Activated naive CD4-positive, alpha-beta T cell treated with anti-CD3 and anti-CD28 coated beads, Interleukin-2, amount 50 U/mL, for 72 hours (primary cell): ENCODE data around the gene OR1I1. TPM values are rescaled to one million over a fixed set of nuclear protein-coding genes. Genes with fewer than 3 reads are reported as not detected.

Experiments
- ATAC-seq, 2 donors: fragments of 150-1000 bp; cut with Tn5 transposase; 2 replicates each; pipeline ENCODE4 v1.10.0; 2021; ENCODE audit warnings: mild to moderate bottlenecking in 2 of 2, moderate library complexity in 2 of 2
- DNase-seq, 2 donors: peaks; one replicate each; pipeline ENCODE4 v3.0.0; 2021 to 2022; ENCODE audit warnings: low spot score in 2 of 2
- H3K27ac Mint-ChIP-seq, 2 donors: one replicate each; pipeline ENCODE4 v1.8.0; 2022; ENCODE audit warnings: mild to moderate bottlenecking in 2 of 2, mixed read lengths in 2 of 2
- H3K36me3 Mint-ChIP-seq, 2 donors: one replicate each; pipeline ENCODE4 v1.8.0; 2022; ENCODE audit warnings: mixed read lengths in 2 of 2
- H3K9me3 Mint-ChIP-seq, 2 donors: one replicate each; pipeline ENCODE4 v1.8.0; 2022; ENCODE audit warnings: mixed read lengths in 2 of 2
- total RNA-seq, 2 donors: library from RNA; stranded (reverse); gene quantifications; one replicate each; pipeline ENCODE4 v1.2.3, GENCODE V29; 2022

Gene OR1I1
- total RNA-seq, 2 donors from 2014 or later, result not detected

- H3K27ac Mint-ChIP-seq, result no peak overlapping the region
- peaks cover 5 to 19% of the 10 kb centered on the region in 2 donors for H3K36me3 Mint-ChIP-seq
- ATAC-seq (no peak), DNase-seq (no peak)
- H3K9me3 Mint-ChIP-seq, result no peaks in the 10 kb centered on the region
These were observed 27.9 kb downstream of the OR1I1 start for GRCh38 chr19:15109768-15110417.

DNA sequence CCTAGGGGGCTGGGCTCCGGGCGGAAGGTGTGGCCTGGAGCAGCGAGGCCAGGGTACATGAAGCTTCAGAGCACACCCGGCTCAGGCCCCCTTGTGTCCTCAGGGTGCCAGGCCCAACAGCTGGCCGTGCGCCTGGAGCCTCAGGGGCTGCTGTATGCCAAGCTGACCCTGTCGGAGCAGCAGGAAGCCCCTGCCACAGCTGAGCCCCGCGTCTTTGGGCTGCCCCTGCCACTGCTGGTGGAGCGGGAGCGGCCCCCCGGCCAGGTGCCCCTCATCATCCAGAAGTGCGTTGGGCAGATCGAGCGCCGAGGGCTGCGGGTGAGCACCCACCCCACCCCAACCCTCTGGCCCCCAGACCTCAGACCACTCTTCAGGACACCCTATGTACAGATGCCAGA lies 28.4 kb downstream of the OR1I1 start:
- no peak for DNase-seq
- no peak for ATAC-seq
- Mint-ChIP-seq H3K9me3 (no peaks in the 10 kb centered on the region), H3K27ac (no peak overlapping the region), H3K36me3 (peaks cover 5 to 14% of the 10 kb centered on the region in 2 donors)

GRCh38 chr19:15111758-15112157 lies 29.7 kb downstream of the OR1I1 start:
- Mint-ChIP-seq H3K9me3 (no peaks in the 10 kb centered on the region), H3K36me3 (peaks cover 0 to 2% of the 10 kb centered on the region in 2 donors), H3K27ac (no peak overlapping the region)
- ATAC-seq (no peak), DNase-seq (no peak)

GRCh38 chr19:15112385-15112784 lies 30.4 kb downstream of the OR1I1 start:
- H3K27ac Mint-ChIP-seq, result no peak overlapping the region
- peak in 1 of 2 donors; percentile 19 for ATAC-seq
- no peaks in the 10 kb centered on the region for H3K9me3 Mint-ChIP-seq
- DNase-seq, result no peak
- H3K36me3 Mint-ChIP-seq, result no peaks in the 10 kb centered on the region

- ATAC-seq (no peak), DNase-seq (no peak)
- H3K27ac Mint-ChIP-seq, result peak overlapping the region in 1 of 2 donors; percentile 44
- H3K9me3 Mint-ChIP-seq, result no peaks in the 10 kb centered on the region
- H3K36me3 Mint-ChIP-seq, result peaks cover under 1 to 2% of the 10 kb centered on the region in 2 donors
These were observed 31.5 kb downstream of the OR1I1 start for GRCh38 chr19:15113245-15114152.

DNA sequence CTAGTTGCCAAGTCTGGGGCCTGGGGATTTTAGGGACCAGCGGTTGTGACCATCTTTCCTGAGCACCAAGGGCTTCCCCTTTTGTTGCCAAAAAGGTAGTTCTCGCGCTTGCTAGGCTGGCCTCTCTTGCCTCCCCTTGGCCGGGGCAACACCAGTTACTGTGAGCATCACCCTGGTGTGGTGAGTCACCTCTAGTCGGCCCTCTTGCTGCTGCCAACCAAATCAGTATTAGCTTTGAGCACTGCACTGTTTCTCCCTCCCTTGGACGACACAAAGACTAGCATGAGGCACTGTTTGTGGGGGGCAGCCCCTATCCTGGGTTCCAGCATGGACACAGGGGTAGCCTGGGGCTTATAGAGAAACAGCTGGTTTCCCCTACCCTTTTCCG lies 32.1 kb downstream of the OR1I1 start:
- Mint-ChIP-seq H3K9me3 (no peaks in the 10 kb centered on the region), H3K36me3 (peaks cover 4 to 8% of the 10 kb centered on the region in 2 donors), H3K27ac (no peak overlapping the region)
- ATAC-seq (peak in 1 of 2 donors; percentile 51), DNase-seq (no peak)

- ATAC-seq, result no peak
- no peak overlapping the region for H3K27ac Mint-ChIP-seq
- DNase-seq, result no peak
- peaks cover 8 to 15% of the 10 kb centered on the region in 2 donors for H3K36me3 Mint-ChIP-seq
- H3K9me3 Mint-ChIP-seq, result no peaks in the 10 kb centered on the region
These were observed 33.1 kb downstream of the OR1I1 start for GRCh38 chr19:15115080-15115479.

DNA sequence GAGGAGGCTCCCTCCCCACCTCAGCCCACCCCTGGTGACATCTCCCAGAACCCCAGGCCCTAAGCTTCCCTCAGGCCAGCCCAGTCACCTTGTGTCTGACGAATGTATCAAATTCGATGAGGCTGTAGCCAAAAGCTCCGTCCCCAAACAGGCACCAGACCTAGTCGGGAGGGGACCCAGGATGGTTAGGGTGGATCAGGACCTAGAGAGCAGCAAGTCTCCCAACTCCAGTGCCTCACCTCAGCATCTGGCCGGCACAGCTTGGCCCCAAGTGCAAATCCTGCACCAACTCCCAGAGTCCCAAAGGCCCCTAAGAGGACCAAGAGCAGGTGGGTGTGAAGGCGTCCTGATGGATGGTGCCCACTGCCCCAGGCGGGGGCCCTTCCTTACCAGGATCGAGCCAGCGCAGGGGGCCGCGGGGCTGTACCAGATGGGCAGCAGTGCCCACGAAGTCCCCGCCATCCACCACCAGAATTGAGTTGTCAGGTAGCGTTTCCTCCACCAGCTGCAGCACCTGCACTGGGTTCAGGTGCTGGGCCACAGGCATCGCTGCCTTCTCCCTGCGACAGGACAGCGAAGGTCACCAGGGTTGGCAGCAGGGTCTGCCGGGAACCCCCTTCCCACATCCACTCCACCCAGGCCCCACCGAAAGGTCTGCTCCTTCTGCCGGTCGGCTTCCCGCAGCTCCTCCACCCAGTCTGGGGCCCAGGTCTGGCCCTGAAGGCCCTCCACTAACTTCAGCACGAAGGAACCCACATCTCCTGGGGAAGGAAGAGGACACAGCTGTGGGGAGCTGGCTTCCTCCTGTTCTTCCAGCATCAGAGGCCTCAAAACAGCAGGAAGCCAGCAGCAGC lies 34.0 kb downstream of the OR1I1 start:
- H3K9me3 Mint-ChIP-seq, result no peaks in the 10 kb centered on the region
- DNase-seq, result no peak
- peaks cover 8 to 24% of the 10 kb centered on the region in 2 donors for H3K36me3 Mint-ChIP-seq
- no peak overlapping the region for H3K27ac Mint-ChIP-seq
- ATAC-seq, result no peak

GRCh38 chr19:15116856-15117255 lies 34.8 kb downstream of the OR1I1 start:
- H3K36me3 Mint-ChIP-seq, result peaks cover 8 to 30% of the 10 kb centered on the region in 2 donors
- no peaks in the 10 kb centered on the region for H3K9me3 Mint-ChIP-seq
- H3K27ac Mint-ChIP-seq, result peak overlapping the region in 1 of 2 donors; percentile 65
- ATAC-seq, result no peak
- no peak for DNase-seq

DNA sequence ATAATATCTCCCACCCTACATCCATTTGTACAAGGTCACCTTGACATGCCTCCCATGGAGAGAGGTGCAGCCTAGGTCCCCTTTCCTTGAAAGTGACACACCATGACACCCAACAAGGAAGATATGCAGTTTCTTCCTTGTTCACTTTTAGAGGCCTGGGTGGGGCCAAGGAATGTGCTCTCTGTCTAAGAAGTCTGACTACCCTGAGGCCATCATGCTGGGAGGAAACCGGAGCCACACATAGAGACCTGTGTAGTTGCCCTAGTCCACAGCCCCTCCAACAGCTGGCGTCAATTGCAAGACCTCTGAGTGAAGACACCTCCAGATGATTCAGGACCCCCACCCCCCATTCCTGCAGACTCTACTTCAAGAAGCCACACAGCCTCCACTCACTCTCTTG lies 36.2 kb downstream of the OR1I1 start:
- ATAC-seq (no peak), DNase-seq (no peak)
- Mint-ChIP-seq H3K27ac (peak overlapping the region in 1 of 2 donors; percentile 49), H3K36me3 (peaks cover 8 to 30% of the 10 kb centered on the region in 2 donors), H3K9me3 (no peaks in the 10 kb centered on the region)

- Mint-ChIP-seq H3K36me3 (peaks cover 8 to 30% of the 10 kb centered on the region in 2 donors), H3K9me3 (no peaks in the 10 kb centered on the region), H3K27ac (peak overlapping the region in 1 of 2 donors; percentile 49)
- ATAC-seq (no peak), DNase-seq (peak in 1 of 2 donors; percentile 49)
These were observed 36.9 kb downstream of the OR1I1 start for GRCh38 chr19:15118789-15119494.

DNA sequence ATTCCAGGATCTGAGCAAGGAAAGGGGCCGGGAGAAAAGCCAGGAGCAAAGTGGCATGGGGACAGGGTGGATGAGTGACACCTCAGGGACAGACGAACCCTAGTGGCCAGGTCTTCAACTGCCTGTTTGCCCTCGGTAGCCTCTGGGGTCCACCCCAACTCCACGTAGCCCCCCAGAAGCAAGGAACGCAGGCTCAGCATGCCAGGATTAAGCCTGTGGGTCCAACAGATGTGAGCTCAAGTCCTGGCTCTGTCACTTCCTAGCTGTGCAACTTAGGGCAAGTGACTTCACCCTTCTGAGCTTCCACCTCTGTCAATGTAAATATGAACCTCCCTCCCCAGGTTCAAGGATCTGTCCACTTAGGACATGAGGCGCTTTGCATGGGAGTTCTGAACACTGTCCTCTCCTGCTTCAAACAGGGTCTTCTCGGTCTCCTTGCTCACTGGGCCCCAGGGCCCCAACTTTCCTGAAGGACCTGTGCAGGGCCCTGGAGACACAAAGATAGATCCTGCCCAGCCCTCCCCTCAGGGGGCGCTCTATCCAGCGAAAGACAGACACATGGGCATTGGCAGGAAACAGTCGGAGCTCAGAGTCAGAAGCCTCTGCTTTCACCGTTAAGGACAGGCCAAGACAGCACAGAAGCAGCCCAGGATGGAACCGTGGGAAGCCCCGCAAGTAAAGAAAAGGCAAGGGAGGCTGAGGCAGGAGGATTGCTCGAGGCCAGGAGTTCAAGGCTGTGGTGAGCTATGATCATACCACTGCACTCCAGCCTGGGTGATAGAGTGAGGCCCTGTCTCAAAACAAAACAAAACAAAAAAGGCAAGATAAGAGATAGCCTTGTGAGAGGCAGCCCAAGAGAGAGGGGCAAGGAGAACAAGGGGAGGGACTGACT lies 38.4 kb downstream of the OR1I1 start:
- Mint-ChIP-seq H3K27ac (no peak overlapping the region), H3K9me3 (no peaks in the 10 kb centered on the region), H3K36me3 (peaks cover 12 to 30% of the 10 kb centered on the region in 2 donors)
- no peak for ATAC-seq
- peak in 1 of 2 donors; percentile 34 for DNase-seq

DNA sequence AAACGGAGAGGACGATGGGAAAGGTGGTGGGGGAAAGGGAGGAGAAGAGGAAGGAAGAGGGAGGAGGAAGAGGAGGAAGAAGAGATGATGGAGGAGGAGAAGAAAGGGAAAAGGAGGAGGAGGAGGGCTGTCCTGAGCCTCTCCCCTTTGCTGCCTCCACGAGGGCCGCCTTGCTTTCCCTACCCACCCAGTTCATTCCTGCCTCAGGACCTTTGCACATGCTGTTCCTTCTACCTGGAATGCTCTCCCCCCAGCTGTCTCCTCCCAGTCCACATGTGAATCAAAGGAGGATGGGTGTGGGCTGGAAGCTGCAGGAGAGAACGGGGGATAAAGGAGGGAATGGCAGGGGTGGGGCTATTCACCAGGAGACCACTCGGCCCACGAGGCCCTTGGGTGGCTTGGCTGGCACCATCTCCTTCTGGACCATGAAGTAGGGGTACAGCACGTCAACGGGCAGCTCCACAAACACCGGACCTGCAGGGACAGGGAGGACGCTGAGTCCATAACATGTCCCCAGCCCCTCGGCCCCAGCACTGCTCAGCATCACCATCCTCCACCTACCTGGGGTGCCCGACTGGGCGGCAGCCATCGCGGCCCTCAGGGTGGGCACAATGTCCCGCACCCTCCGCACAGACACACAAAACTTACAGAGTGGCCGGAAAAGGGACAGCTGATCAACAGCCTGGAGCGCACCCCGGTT lies 40.5 kb downstream of the OR1I1 start:
- no peaks in the 10 kb centered on the region for H3K9me3 Mint-ChIP-seq
- peaks cover 15 to 30% of the 10 kb centered on the region in 2 donors for H3K36me3 Mint-ChIP-seq
- ATAC-seq (no peak), DNase-seq (no peak)
- H3K27ac Mint-ChIP-seq, result no peak overlapping the region

- ATAC-seq, result no peak
- no peak for DNase-seq
- Mint-ChIP-seq H3K36me3 (peaks cover 15 to 30% of the 10 kb centered on the region in 2 donors), H3K9me3 (no peaks in the 10 kb centered on the region), H3K27ac (peak overlapping the region in 1 of 2 donors; percentile 97)
These were observed 41.2 kb downstream of the OR1I1 start for GRCh38 chr19:15123031-15123890.
